ENCODE measurements around the gene CGB8.

GRCh38 chr19:49011194-49011593 is 37.7 kb downstream of the CGB8 start:
- TF ChIP-seq CTCF (IDR thresholded peaks at IDR 0.05) (no peak), EP300 (IDR thresholded peaks at IDR 0.05) (no peak), POLR2A (IDR thresholded peaks at IDR 0.05) (no peak), POLR2AphosphoS5 (IDR thresholded peaks at IDR 0.05) (no peak)

All from upper lobe of left lung (tissue), 4 donors.